Thoracic aorta endothelial cell (primary cell): ENCODE results near the gene ZC3H11A. TPM values are rescaled to one million over a fixed set of nuclear protein-coding genes. Genes with fewer than 3 reads are reported as not detected.
A peak's percentile ranks its signal among the peaks of the same experiment; 100 is the strongest.

Experiments used
- small RNA-seq: library from RNA; depleted of rRNA; stranded (forward); fragments of <200 nt; gene quantifications from one replicate; pipeline ENCODE3, GENCODE V24; 2012
- total RNA-seq: library from RNA; depleted of rRNA; stranded (reverse); fragments of >200 nt; gene quantifications from 2 replicates; pipeline ENCODE4 v1.2.3, GENCODE V29; 2012

The ZC3H11A gene
- total RNA-seq = 151 and 161 TPM in 2 replicates

GRCh38 chr1:203795441-203796235 lies at the start of gene ZC3H11A, which contains the start of gene ZBED6:
Gene ZC3H11A (plus strand): TSS chr1:203795623. CDS start chr1:203817071, 21,448 bp downstream.
Gene ZBED6 (plus strand): TSS chr1:203795623. CDS start chr1:203797523, 1,900 bp downstream.

DNA sequence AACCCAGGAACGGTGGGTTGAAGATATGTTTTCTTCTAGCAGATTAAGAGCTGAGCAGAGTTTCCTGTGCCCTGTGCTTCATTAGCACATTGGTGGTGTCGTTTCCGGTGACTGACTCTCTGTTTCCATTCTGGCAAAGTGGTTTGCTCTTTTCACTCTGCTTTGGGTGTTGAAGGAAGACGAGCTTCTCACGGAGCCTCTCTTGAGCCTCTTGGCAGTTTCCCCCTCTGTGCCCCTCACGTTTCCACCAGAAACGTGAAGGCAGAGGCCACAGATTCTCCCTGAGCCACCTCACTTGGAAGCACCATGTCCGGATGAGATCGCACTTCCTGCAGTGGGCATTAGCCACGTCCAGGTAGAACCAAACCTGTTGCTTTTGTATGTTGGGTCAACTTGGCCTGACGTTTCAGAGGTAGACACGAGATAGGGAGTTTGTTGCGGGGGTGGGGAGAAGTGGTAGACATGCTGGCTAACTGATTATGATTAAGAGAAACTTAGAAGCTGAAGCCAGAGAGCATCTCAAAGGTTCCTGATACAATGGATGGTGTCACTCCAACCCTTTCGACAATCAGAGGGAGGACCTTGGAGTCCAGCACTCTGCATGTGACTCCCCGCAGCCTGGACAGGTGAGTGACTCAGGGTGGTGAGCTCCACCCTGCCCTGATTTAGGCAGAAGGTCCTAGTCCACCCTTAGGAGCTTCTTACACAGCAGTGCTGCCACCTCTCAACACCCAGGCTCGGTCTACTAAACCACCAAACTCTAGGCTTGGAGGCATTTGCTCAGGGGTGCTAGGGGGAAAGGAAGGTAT lies 30.2 kb upstream of the ZC3H11A start, which contains the start of gene LAX1:
TSS of gene LAX1 (plus strand) at position 155 of the 809 bp plus-strand sequence. CDS start at position 538, 383 bp downstream.

Small RNA genes within 50 kb of the gene (small RNA-seq; reads per million reads assigned to genes)
- gene ZC3H11A = 4.0 reads per million, percentile 75 among the genes with 10 or more reads in this experiment

Other genes starting within 250 kb of the ZC3H11A start
- 157 and 160 TPM in 2 replicates for gene ATP2B4, start 168.8 kb upstream of the ZC3H11A start, total RNA-seq
- 0.13 and 0.14 TPM in 2 replicates for gene LAX1, start 30.4 kb upstream of the ZC3H11A start, total RNA-seq
- 47.7 and 56.8 TPM in 2 replicates for gene ZBED6, start within 50 bp of the ZC3H11A start, total RNA-seq
- gene SNRPE, start 66.0 kb downstream of the ZC3H11A start, total RNA-seq = 112 and 120 TPM in 2 replicates